A673 (cell line): ENCODE results near the gene ITSN1. TPM values are rescaled to one million over a fixed set of nuclear protein-coding genes. Genes with fewer than 3 reads are reported as not detected.
"Not testable (repeated sequence)": the region's sequence is repeated elsewhere in the genome, so short reads cannot be mapped to it uniquely, and the experiment has no call there.

Experiments used
- BruUV-seq: library from RNA; stranded (reverse); fragments of 400-500 nt; replicated peaks from 2 replicates; lab custom pipeline; 2021; lab: Mats Ljungman, UMichigan
- CTCF ChIA-PET: fragments of 300-600 bp; sonication (Branson Sonifier 250); formaldehyde crosslinking; loops from one replicate; lab custom pipeline; 2022; ENCODE audit warnings: antibody characterized with exemption; lab: Charles Lee
- POLR2A ChIA-PET: fragments of 300-600 bp; sonication (Branson Sonifier 250); formaldehyde crosslinking; loops from one replicate; lab custom pipeline; 2022; ENCODE audit warnings: antibody characterized with exemption; ENCODE audit not compliant: low non-redundant PET; lab: Charles Lee
- DNase-seq: peaks from one replicate; pipeline ENCODE4 v3.0.0-alpha.2; 2015; ENCODE audit warnings: low spot score
- H3K27ac ChIP-seq: fragments of 200-600 bp; sonication (generic); 2 replicates; pipeline ENCODE4 v1.5.1; 2016; ENCODE audit warnings: mixed run types, low read depth, mild to moderate bottlenecking, mixed read lengths, antibody characterized with exemption, low read length; ENCODE audit not compliant: poor library complexity, severe bottlenecking
- H3K27me3 ChIP-seq: fragments of 200-600 bp; sonication (generic); replicated peaks from 2 replicates; pipeline ENCODE4 v1.6.1; 2017; ENCODE audit warnings: mixed run types, low read depth, mild to moderate bottlenecking, mixed read lengths, antibody characterized with exemption, low read length; ENCODE audit not compliant: insufficient read depth, poor library complexity
- H3K36me3 ChIP-seq: fragments of 200-600 bp; sonication (generic); 2 replicates; pipeline ENCODE4 v1.6.1; 2016; ENCODE audit warnings: mixed run types, mild to moderate bottlenecking, mixed read lengths, antibody characterized with exemption, low read length; ENCODE audit not compliant: insufficient read depth, poor library complexity, severe bottlenecking
- H3K4me1 ChIP-seq: fragments of 200-600 bp; sonication (generic); 2 replicates; pipeline ENCODE4 v1.6.1; 2017; ENCODE audit warnings: mixed run types, mild to moderate bottlenecking, mixed read lengths, antibody characterized with exemption, low read length; ENCODE audit not compliant: insufficient read depth, poor library complexity, severe bottlenecking
- H3K4me3 ChIP-seq: fragments of 200-600 bp; sonication (generic); 2 replicates; pipeline ENCODE4 v1.5.1; 2016; ENCODE audit warnings: low read depth, mixed run types, mild to moderate bottlenecking, mixed read lengths, low read length; ENCODE audit not compliant: poor library complexity, severe bottlenecking
- H3K9me3 ChIP-seq: fragments of 200-600 bp; sonication (generic); 2 replicates; pipeline ENCODE4 v1.6.1; 2016; ENCODE audit warnings: mixed run types, low read depth, mild to moderate bottlenecking, mixed read lengths, antibody characterized with exemption, low read length; ENCODE audit not compliant: poor library complexity, severe bottlenecking
- EZH2 ChIP-seq: fragments of 200-600 bp; sonication (generic); IDR thresholded peaks from 2 replicates; pipeline ENCODE4 v1.6.1; 2017; ENCODE audit warnings: borderline replicate concordance, low read depth, mild to moderate bottlenecking, mixed read lengths, antibody characterized with exemption, low read length; ENCODE audit not compliant: poor library complexity, severe bottlenecking
- intact Hi-C: fragments of 100-400 bp; cut with micrococcal nuclease; formaldehyde crosslinking; loops from one replicate; pipeline ENCODE4 v1.10.0; 2022; ENCODE audit not compliant: unreplicated experiment
- total RNA-seq: library from RNA; stranded (reverse); gene quantifications from 2 replicates; pipeline ENCODE4 v1.2.3, GENCODE V29; 2021
- TF ChIP-seq, protein P1 (sequence below): fragments of 300-800, 200-600 bp; sonication (generic); conservative IDR thresholded peaks from 2 replicates; pipeline ENCODE4 v1.5.1; 2017; ENCODE audit warnings: low read depth, mild to moderate bottlenecking, antibody characterized with exemption, low read length, moderate library complexity, mixed read lengths

ITSN1 gene
- total RNA-seq, 1 experiment from 2014 or later, result 54.2 TPM

DNA sequence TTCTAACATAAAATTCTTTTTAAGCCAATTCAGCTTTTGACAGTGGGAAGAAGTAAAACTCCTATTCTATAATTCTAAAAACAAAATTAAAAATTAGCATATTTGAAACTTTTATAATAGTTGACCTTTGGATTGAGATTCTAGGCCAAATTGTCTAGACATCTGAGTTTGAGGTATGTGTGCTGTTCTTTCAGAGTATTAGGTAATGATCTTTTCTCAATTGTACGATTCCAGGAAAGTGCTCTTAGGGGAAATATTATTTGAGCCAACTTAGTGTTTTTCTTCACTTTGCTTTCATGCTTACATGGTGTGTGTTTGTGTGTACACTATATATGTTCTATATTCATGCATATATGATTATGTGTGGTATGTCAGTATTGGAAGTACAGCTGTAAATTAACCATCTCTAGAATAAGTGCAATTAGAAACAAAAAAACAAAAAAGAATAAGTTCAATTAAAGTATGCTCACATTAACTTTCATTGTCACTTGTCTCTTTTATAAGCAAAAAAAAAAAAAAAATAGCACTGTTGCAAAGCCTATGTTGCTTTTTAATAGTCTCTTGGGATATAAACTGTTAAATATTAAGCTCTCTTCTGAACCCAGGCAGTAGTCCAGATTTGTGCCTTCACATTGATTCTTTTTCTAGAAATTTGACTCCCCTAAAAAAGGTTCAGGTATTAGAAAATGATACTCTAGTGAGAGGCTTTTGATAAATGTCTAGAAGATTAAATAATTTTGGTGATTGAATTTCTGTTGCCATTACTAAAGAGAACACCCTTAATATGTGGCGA is 141.1 kb downstream of the ITSN1 start:
- TF ChIP-seq, protein P1, sequence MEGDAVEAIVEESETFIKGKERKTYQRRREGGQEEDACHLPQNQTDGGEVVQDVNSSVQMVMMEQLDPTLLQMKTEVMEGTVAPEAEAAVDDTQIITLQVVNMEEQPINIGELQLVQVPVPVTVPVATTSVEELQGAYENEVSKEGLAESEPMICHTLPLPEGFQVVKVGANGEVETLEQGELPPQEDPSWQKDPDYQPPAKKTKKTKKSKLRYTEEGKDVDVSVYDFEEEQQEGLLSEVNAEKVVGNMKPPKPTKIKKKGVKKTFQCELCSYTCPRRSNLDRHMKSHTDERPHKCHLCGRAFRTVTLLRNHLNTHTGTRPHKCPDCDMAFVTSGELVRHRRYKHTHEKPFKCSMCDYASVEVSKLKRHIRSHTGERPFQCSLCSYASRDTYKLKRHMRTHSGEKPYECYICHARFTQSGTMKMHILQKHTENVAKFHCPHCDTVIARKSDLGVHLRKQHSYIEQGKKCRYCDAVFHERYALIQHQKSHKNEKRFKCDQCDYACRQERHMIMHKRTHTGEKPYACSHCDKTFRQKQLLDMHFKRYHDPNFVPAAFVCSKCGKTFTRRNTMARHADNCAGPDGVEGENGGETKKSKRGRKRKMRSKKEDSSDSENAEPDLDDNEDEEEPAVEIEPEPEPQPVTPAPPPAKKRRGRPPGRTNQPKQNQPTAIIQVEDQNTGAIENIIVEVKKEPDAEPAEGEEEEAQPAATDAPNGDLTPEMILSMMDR, result no peak
- TF ChIP-seq EZH2, result no peak
- peaks cover 8% of the 10 kb centered on the region for H3K4me1 ChIP-seq
- H3K27ac ChIP-seq, result no peak overlapping the region
- intact Hi-C loops, result loop anchor here (10.0 kb wide), 1 partner anchor 139 kb away; the partner anchor contains the start of genes CRYZL1 and ITSN1
- H3K4me3 ChIP-seq, result no peak overlapping the region
- peaks cover 9% of the 10 kb centered on the region for H3K9me3 ChIP-seq
- peaks cover 9% of the 10 kb centered on the region for H3K36me3 ChIP-seq
- CTCF ChIA-PET, result no interaction called here
- BruUV-seq, result no TSS peak
- DNase-seq, result no peak
- no peaks in the 10 kb centered on the region for H3K27me3 ChIP-seq
- POLR2A ChIA-PET, result no interaction called here

DNA sequence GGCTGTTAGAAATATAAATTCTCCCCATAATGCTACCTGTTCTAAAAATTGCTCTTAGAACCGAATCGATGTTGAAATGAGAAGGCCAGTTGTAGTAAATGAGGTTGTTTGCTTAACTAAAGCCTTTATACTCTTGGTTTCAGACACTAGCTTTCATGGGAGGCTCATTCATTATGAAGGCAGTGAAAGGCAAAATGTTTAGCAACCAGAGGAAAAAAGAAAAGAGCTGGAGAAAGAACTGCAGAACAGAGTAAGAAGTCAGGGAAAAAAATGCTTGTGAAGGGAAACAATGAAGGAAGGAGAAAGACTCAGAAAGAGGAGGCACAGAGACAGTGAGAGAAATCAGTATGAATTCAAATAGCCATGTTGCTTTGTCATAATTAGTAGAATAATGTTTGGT is 145.1 kb downstream of the ITSN1 start:
- ChIA-PET POLR2A (no interaction called here), CTCF (no interaction called here)
- Histone ChIP-seq H3K4me1 (peaks cover 27% of the 10 kb centered on the region), H3K27ac (no peak overlapping the region), H3K36me3 (peaks cover 4% of the 10 kb centered on the region), H3K9me3 (no peaks in the 10 kb centered on the region), H3K27me3 (no peaks in the 10 kb centered on the region), H3K4me3 (no peak overlapping the region)
- intact Hi-C loops, result loop anchor here (10.0 kb wide), 1 partner anchor 143 kb away; the partner anchor contains the start of genes CRYZL1 and ITSN1
- DNase-seq, result no peak
- TF ChIP-seq EZH2, result no peak
- TF ChIP-seq, protein P1, result no peak
- no TSS peak for BruUV-seq

DNA sequence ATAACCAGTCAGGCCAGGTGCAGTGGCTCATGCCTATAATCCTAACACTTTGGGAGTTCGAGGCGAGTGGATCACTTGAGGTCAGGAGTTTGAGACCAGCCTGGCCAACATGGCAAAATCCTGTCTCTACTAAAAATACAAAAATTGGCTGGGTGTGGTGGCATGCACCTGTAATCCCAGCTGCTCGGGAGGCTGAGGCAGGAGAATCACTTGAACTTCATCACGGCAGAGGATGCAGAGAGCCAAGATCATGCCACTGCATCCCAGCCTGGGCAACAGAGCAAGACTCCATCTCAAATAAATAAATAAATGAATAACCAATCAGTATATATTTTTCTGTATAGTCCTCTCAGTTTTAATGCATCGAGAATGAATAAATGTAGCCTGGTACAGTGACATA is 146.1 kb downstream of the ITSN1 start:
- DNase-seq, CTCF ChIA-PET, H3K4me3 ChIP-seq, H3K27me3 ChIP-seq, POLR2A ChIA-PET, BruUV-seq, H3K36me3 ChIP-seq, H3K9me3 ChIP-seq, H3K27ac ChIP-seq: not testable (repeated sequence)
- H3K4me1 ChIP-seq, result peaks cover 23% of the 10 kb centered on the region
- intact Hi-C loops, result loop anchor here (10.0 kb wide), 1 partner anchor 144 kb away; the partner anchor contains the start of genes CRYZL1 and ITSN1
